GM19035 (cell line): ENCODE data around the gene ERG28.
"Not testable (repeated sequence)": the region's sequence is repeated elsewhere in the genome, so short reads cannot be mapped to it uniquely, and the experiment has no call there.

ENCODE experiments used
- ATAC-seq: cut with Tn5 transposase; IDR thresholded peaks from one replicate; pipeline ENCODE4 v1.9.1; 2021; ENCODE audit not compliant: unreplicated experiment

ERG28 gene

GRCh38 chr14:75660630-75661498, at the start of gene ERG28, which contains the start of gene TTLL5:
Gene ERG28, minus strand, starts transcription at chr14:75660876. Its CDS starts 3,374 bp downstream, at chr14:75657502.
Gene TTLL5, plus strand, starts transcription at chr14:75661246. Its CDS starts 1,904 bp downstream, at chr14:75663150.
- peak; percentile 97 for ATAC-seq

- ATAC-seq, result no peak
Measured at GRCh38 chr14:75709207-75709812, 48.6 kb upstream of the ERG28 start.

GRCh38 chr14:75705014-75705413, 44.3 kb upstream of the ERG28 start:
- ATAC-seq, result no peak

- no peak for ATAC-seq
Measured at GRCh38 chr14:75703467-75703866, 42.8 kb upstream of the ERG28 start.

- ATAC-seq, result no peak
Measured at GRCh38 chr14:75702616-75703261, 42.1 kb upstream of the ERG28 start.

GRCh38 chr14:75702122-75702521, 41.4 kb upstream of the ERG28 start:
- ATAC-seq, result no peak

- ATAC-seq, result no peak
Measured at GRCh38 chr14:75700295-75700694, 39.6 kb upstream of the ERG28 start.

- ATAC-seq, result no peak
Measured at GRCh38 chr14:75699331-75699730, 38.7 kb upstream of the ERG28 start.

- no peak for ATAC-seq
Measured at GRCh38 chr14:75697918-75698317, 37.2 kb upstream of the ERG28 start.

- no peak for ATAC-seq
Measured at GRCh38 chr14:75697386-75697785, 36.7 kb upstream of the ERG28 start.

GRCh38 chr14:75695025-75695424, 34.3 kb upstream of the ERG28 start:
- ATAC-seq, result not testable (repeated sequence)

- ATAC-seq, result no peak
Measured at GRCh38 chr14:75690010-75690409, 29.3 kb upstream of the ERG28 start.

GRCh38 chr14:75689012-75689411, 28.3 kb upstream of the ERG28 start:
- no peak for ATAC-seq

GRCh38 chr14:75685910-75686309, 25.2 kb upstream of the ERG28 start:
- ATAC-seq, result no peak

GRCh38 chr14:75675265-75675960, 14.7 kb upstream of the ERG28 start:
- ATAC-seq, result no peak

GRCh38 chr14:75673345-75674035, 12.8 kb upstream of the ERG28 start:
- peak; percentile 45 for ATAC-seq

GRCh38 chr14:75672605-75673192, 12.0 kb upstream of the ERG28 start:
- no peak for ATAC-seq

- no peak for ATAC-seq
Measured at GRCh38 chr14:75667099-75667765, 6.6 kb upstream of the ERG28 start.

- ATAC-seq, result no peak
Measured at GRCh38 chr14:75662966-75663365, 2.3 kb upstream of the ERG28 start.

GRCh38 chr14:75661499-75661814, 781 bp upstream of the ERG28 start:
- ATAC-seq, result no peak
